ENCODE data around the gene C10orf88.

The C10orf88 gene, protein sequence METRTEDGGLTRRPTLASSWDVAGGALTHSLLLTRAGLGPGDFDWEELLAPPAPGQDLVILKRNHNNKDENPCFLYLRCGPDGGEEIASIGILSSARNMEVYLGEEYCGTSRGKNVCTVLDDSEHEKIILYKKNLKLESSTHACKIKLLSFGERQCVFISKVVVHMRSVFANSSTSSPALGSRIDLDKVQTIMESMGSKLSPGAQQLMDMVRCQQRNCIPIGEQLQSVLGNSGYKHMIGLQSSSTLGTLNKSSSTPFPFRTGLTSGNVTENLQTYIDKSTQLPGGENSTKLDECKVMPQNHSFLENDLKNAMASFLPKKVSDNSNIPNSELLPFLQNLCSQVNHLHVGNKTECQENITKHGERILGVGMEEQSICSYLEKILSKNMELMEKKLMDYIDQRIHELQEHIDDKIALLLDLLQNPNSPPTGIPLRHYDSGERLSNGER

DNA sequence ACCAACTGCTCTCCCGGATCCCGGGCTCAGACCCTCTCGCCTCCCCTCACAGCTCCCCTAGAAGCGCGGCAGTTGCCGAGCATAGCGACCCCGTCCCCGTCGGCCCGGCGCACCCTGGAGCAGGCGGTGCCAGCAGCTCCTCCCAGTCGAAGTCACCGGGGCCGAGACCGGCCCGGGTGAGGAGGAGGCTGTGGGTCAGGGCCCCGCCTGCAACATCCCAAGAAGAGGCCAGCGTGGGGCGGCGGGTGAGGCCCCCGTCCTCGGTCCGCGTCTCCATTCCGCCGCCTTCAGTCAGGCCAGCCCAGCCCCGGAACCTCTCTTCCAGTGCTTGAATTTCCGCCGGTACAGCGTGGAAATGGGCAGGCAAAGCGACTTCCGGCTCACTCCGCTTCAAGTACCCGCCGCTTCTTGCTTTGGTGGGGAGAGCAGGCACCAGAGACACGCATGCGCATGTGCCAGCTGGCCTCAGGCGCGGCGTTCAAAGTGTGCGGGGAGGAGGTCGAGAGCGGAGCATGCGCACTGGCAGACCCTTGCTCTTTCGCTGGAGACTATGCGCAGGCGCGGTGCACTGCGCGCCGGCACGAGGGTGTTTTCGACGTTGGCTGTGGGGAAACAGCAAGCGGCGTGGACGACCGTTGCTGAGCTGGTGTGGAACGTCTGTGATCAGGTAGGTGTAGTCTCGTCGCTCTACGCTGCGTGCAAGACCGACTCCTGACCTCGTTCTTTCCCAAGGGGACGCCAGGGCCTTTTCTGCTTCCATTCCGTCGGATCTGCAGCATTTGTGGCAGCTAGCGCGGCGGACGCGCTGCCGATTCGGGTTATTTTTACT is at the start of gene C10orf88:
Gene C10orf88 (minus strand): TSS at position 326 of the 829 bp plus-strand sequence. CDS start 49 bp downstream, at position 277.
- peak; percentile 84 for DNase-seq

DNA sequence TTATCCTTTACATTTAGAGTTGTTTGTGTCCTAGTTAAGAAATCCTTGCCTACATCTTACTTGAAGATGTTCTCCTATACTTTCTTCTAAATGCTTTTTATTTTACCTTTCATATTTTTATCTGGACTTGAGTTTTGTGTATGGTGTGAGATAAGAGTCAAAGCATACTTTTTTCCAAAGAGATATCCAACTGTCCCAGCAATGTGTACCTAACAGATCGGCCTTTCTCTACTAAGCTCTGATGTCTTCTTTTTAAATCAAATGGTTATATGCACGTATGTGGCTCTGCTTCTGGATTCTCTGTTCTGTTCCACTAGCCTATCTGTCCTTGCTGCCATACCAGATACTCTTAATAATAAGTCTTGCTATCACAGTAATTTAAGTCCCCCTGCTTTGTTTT is 47.3 kb upstream of the C10orf88 start:
- no peak for DNase-seq

DNA sequence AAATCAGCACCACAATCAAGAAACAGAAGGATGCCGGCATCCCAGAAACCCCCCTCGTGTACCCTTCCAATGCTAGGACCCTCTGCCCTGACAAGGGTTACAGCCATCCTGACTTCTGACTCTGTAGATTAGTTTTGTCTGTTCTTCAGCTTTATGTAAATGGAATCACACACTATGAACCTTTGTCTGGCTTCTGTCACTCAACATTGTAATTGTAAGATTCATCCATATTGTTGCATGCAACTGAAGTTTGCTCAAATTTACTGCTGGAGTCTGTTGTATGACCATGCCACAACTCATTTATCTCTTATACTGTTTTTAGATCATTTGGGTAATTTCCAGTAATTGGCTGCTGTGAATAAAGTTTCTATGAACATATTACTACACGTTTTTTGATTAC is 46.1 kb upstream of the C10orf88 start:
- DNase-seq = no peak

DNA sequence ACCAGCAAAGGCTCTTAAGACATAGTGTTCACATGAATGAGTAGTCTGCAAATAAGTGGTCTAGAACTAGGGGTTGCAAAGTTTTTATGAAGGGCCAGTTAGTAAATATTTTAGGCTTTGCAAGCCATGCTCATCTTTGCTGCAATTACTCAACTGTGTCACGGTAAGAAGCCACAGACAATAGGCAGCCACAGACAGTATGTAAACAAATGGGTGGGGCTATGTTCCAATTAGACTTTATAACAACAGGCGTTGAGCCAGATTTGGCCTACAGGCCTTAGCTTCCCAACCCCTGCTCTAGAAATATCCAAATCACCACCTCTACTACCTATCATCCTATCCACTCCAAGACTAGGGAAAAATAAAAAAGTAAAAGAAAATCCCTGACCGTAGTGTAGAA is 45.3 kb upstream of the C10orf88 start:
- no peak for DNase-seq

DNA sequence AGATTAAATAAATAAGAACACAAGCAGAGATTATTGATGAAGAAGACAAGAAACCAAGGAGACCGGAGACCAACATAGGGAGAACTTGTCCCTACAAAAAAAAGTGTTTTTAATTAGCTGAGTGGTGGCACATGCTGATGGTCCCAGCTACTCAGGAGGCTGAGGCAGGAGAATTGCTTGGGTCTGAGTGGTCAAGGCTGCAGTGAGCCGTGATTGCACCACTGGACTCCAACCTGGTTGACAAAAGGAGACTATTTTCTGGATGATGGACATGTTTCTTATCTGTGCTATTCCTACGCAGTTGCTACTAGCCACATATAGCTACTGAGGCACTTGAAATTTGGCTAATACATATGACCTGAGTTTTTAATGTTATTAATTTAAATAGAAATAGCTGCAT is 44.9 kb upstream of the C10orf88 start:
- no peak for DNase-seq

DNA sequence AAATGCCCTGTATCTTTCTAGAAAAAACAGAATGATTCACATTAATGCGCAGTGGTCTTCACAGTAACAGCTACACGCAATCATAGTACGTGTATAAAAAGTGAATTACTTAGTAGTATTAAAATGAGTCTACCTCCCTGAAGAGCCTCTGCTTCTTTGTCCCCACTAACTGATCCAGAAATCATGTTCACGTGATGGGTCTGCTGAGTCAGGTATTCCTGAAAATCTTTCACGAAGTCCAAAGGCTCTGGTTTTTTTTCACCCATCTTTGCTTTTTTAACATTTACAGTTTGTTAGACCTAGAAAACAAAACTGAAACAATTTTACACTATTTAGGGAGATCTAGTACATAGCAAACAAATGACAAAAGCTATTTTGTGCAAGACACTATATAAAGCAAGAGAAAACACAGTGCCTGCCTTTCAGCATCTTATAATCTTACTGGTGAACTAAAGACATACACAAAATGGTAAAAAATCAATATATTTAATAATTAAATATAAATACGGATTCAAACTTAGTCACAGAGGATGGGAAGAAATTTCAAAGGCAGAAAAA is 44.4 kb upstream of the C10orf88 start:
- DNase-seq = no peak

DNA sequence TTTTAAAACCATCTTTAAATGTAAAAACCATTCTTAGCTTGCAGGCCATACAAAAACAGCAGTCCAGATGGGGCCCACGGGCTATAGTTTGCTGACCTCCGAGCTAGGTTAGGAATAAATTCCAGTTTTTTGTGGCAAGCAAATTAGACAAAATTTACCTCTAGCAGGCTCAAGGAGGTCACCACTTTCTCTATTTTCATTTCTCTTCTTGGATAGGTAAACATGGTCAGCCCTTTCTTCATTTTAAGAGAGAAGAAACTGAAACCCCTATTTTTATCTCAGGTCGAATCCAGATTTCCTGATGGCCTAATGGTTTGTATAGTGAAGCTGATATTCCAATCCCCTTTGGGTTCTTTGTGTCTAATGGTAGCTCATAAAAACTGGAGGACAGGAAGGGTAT is 43.8 kb upstream of the C10orf88 start:
- no peak for DNase-seq

DNA sequence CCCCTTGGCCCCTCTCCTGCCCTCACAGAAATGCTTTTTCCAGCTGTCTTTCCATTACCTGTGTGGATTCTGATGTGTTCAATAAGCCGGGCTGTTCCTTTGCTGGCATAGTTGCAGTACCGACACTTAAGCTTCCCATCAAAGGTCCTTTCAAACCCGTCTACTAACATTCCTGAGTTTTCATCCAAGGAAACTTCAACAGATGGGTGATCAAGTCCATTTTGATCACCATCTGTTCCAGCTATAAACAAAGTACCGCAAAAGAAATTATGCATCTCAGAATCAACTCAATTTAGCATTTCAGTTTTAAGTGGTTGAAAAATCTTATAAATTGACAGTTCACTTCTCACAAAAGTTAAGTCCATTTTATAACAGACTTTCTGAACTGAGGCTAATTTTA is 41.9 kb upstream of the C10orf88 start:
- DNase-seq = no peak

DNA sequence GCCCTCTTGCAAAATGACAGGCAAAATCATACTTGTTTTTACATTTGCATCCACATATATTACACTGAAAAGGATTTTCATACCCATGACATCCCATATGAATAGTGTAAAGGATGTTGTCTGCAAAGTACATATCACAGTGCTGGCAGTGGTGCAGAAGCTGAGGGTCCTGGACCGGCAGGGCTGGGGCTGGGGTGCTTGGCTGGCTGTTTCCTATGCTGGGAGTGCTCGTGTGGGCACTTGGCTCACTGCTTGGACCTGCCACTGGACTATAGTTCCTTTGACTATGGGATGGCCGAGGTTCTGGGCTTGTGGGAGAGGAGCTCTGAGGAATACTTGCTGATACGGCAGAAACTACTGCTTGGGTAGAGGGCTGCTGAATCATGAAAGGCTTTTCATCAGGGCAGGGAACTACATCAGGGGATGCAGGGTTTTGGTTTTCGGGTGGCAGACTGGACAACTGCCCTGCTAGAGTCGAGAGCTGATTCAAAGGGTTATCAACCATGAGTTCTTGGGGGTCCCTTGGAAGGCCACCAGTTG is 39.8 kb upstream of the C10orf88 start:
- DNase-seq = no peak

DNA sequence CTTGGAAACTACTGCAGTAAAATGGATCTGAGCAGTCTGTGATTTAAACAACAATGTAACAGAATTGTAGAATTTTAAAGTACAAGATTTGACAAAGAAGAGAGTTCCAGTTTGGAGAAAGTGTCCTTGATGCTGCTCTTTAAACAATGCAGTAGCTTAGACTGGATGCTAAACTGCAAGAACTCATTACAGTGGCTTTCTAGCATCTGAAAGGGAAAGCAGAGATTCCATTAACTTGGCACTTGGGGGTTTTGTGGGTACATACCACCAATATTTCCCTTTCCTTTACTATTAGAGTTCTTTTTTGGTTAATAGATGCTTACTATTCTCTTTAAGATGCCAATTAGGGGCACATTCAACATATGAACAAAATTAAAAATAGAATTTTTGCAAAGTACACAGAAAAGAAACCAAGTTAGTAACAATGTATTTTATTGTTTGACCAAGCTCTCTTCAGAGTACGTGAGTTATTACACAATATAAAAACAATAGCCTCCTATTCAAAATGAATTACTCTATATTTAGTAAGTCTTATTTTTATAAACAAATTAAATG is 38.1 kb upstream of the C10orf88 start:
- DNase-seq = no peak

DNA sequence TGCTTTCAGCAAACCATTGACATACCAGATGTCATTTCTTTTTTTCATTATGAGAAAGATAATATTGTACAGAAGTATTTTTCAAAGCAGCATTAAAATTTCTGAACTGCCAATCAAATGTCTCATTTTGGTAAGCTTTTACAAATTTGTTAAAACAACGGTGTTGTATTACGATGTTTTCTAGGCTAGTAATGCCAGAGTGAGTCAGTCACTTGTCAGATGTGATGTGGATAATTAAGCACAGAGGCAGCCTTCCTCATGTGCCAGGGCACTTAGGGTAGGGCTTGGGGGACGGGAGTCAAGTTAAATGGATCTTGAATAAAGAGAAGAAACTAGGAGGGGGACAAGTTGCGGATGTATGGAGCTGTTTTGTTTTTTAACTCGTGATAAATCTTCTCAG is 36.3 kb upstream of the C10orf88 start:
- DNase-seq = no peak

DNA sequence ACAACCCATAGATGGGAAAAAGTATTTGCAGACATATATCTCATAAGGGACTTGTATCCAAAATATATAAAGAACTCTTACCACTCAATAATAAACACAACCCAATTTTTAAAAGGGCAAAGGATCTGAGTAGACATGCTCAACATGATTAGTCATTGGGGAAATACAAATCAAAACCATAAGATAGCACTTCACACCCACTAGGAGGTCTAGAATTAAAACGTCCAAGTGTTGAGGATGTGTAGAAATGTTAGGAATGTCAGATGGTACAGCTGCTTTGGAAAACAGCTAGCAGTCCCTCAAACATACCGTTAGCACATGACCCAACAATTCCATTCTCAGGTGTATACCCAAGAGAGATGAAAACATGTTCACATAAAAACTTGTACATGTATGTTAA is 34.5 kb upstream of the C10orf88 start:
- DNase-seq = no peak

DNA sequence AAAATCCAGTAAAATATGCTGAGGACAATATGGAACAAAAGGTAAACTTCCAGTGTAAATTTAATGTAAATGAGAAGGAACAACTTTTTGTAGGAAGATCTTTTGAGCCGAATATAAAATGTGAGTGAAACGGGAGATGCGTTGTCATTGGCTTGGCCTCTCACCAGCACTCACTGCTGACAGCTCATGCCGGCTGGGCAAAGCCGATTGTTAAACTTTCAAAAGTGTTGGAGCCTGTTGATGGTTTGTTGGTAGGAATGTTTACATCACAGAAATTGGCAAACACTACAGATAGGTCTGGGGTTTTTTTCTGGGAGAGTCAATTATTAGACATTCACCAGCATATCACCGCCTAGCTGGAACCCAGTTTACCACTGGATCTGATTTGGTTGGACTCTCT is 32.3 kb upstream of the C10orf88 start:
- no peak for DNase-seq

DNA sequence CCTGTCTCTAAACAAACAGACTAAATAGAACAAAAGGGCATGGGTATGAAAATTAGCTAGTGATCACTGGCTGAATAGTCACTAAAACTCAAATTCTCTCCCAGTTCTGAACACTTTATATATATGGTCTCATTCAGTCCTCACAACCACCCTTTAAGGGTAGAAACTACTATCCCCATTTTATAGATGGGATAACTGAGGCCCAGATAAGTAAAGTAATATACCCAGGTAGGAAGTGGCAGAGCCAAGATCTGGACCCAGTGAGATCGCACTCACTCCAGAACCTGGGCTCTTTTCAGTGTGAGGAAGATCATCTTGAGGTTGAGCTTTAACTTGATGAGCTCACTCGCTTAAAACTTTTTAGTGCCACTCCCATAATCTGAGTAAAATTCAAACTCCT is 30.7 kb upstream of the C10orf88 start:
- DNase-seq = no peak

DNA sequence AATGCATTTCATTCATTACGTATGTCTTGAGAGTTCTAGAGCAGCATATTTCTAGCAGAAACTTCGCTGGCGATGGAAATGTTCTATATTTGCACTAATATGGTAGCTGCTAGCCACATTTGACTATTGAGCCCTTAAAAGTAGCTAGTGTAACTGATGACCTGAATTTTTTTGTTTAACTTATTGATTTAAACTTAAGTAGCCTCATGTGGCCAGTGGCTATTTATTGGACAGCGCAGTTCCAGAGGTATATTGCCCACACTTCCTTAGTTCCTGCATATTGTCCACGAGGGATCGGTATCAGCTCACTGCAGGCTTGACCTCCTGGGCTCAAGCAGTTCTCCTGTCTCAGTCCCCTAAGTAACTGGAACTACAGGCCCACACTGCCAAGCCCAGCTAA is 29.9 kb upstream of the C10orf88 start:
- no peak for DNase-seq

DNA sequence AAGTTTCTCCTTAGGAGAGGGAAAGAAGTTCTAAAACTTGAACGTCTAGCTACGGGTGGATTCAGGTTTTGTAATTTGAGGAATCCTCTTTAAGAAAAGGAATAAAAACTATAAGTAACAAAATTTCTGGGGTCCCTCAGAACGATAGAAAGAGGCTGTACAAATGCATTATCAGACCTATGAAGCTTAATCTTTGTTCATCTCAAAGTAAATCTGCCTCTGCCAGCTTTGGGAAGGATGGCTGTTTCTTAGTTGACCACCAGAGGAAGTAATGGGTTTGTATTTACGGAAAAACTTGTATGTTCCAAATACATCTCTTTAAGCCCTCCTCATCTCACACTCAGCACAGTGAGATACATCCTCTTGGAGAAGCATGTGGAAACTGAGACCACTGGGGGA is 27.0 kb upstream of the C10orf88 start:
- DNase-seq = peak; percentile 5

DNA sequence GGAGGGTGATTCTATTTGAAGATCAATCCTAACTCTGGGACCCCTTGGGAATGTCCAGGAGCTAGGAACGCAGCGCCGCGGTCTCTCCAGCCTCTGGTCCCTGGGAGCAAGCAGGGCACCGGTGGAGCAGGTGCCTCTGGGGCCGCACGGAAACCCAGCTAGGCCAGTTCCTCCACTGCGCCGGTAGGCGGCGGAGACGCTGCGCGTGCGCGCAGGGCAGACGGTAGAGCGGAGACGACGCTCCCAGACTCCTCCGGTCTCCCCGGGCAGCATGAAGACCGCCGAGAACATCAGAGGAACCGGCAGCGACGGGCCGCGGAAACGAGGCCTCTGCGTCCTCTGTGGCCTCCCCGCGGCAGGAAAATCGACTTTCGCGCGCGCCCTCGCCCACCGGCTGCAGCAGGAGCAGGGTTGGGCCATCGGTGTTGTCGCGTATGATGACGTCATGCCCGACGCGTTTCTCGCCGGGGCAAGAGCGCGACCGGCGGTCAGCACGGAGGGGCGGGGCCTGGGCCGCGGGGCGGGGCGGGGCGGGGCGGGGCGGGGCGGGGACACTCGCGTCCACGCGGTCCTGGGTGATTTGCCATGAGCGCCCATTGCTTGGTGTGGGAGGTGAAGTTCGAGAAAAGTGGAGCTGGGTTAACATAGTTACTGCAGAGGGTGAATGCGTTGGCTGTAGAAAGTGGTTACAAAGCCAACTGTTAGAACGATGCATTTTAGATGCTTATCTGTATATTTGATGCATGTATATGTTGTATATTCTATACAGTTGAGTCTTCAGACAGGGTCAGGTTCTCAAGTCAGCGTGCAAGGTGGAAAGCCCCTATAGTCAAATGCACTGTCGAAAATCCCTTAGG is 26.4 kb upstream of the C10orf88 start, which contains the start of gene PSTK:
Gene PSTK (plus strand): TSS at position 193 of the 857 bp plus-strand sequence. CDS start 79 bp downstream, at position 272.
- DNase-seq = peak; percentile 64

DNA sequence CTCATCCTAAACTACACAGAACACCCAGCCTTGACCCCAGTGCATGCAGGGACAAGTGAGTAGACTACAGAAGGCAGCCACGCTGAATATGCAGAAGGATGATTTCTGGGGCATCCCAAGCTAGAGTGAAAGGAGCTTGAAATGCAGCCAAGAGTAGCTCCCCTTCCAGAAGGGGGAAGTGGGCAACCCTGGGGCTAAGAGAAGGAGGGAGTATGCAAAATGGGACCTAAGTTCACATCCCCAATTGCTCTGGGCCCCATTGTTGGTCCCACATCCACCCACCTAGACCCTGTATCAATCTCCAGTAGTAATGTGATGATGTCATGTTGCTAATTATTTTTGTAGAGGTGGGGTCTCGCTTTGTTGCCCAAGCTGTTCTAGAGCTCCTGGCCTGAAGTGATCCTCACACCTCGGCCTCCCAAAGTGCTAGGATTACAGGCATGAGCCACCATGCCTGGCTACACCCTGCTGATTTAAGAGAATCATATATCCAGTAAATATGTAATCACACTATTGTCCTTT is 20.6 kb upstream of the C10orf88 start:
- no peak for DNase-seq

DNA sequence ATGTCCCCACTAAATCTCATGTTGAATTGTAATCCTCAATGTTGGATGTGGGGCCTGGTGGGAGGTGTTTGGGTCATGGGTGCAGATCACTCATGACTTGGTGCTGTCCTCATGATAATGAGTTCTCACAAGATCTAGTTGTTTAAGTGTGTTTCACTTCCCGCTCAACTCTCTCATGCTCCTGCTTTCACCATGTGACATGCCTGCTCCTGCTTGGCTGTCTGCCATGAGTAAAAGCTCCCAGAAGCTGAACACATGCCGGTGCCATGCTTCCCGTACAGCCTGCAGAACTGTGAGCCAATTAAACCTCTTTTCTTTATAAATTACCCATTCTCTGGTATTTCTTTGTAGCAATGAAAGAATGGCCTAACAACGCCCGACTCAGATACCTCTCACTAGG is 20.0 kb upstream of the C10orf88 start:
- no peak for DNase-seq

DNA sequence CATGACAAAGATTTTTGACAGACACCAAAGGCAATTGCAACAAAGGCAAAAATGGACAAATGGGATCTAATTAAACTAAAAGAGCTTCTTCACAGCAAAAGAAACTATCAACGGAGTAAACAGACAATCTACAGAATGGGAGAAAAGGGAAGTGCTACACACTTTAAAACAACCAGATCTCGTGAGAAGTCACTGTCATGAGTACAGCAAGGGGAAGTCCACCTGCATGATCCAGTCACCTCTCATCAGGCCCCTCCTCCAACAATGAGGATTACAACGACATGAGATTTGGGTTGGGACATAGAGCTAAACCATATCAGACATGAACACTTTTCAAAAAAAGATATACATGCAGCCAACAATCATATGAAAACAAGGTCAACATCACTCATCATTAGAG is 14.7 kb upstream of the C10orf88 start:
- DNase-seq = no peak

DNA sequence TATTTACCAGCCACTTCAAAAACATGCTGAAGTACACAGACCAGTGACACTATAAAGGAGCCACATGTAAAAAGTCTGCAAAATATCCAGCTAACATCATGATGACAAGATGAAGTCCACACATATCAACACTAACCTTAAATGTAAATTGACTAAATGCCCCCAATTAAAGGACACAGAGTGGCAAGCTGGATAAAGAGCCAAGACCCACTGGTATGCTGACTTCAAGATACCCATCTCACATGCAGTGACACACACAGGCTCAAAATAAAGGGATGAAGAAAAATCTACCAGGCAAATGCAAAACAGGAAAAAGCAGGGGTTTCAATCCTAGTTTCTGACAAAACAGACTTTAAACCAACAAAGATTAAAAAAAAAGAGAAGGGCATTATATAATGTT is 12.9 kb upstream of the C10orf88 start:
- DNase-seq = no peak

DNA sequence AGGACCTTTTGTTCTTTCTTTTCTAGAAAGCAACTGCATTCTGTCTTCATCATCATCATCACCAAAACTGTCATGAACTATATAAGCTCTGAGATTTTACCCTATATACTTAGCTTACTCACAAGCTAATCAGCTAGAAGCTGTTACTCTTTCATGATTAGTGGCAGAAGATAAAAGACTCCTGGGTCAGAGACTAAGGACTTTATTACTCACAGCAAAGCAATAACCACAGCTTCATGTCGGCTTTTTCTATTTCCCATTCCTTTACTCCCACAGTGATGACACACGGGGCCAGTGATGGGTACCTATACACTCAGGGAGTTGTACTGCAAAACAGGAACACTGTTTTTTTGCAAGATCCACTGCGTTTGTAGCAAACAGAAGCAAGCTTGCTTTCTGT is 8.4 kb upstream of the C10orf88 start:
- DNase-seq = peak; percentile 15

Data from NCI-H226 (cell line).